ENCODE data around the gene SHOC2. TPM values are rescaled to one million over a fixed set of nuclear protein-coding genes. Genes with fewer than 3 reads are reported as not detected.

Gene SHOC2
- total RNA-seq, 1 experiment from 2014 or later: 14.3 TPM

GRCh38 chr10:110993024-110993693 is 73.8 kb downstream of the SHOC2 start:
- no peaks in the 10 kb centered on the region for H4K20me1 ChIP-seq (ENCODE audit: low read length)
- no peak overlapping the region for H3K27ac ChIP-seq (ENCODE audit: low read length)
- H3K79me2 ChIP-seq (ENCODE audit: low read length): 0 out of 2 replicates have a peak, but pooled peaks cover 2% of the 10 kb centered on the region
- peak overlapping the region; percentile 27 for H3K4me2 ChIP-seq (ENCODE audit: low read length)
- H3K36me3 ChIP-seq (ENCODE audit: low read depth, low read length): no peaks in the 10 kb centered on the region
- CTCF ChIA-PET: no interaction called here
- TF ChIP-seq EZH2phosphoT487 (IDR thresholded peaks at IDR 0.05; ENCODE audit: borderline replicate concordance, low read length): no peak
- TF ChIP-seq CTCF (conservative IDR thresholded peaks at IDR 0.05; ENCODE audit: low read depth, low read length): no peak
- TF ChIP-seq EZH2 (IDR thresholded peaks at IDR 0.05; ENCODE audit: low read length, unreplicated experiment): no peak
- intact Hi-C loops (cut with micrococcal nuclease): no loop called here
- H3K9me2 ChIP-seq (replicated peaks; ENCODE audit: low read length): no peaks in the 10 kb centered on the region
- H3K27me3 ChIP-seq (ENCODE audit: low read length): no peaks in the 10 kb centered on the region
- H3K9ac ChIP-seq (ENCODE audit: low read length): no peak overlapping the region
- no peaks in the 10 kb centered on the region for H3K9me3 ChIP-seq (ENCODE audit: low read length)
- POLR2A ChIA-PET (ENCODE audit: unreplicated experiment): interaction anchor here (0.8 kb wide), 1 partner anchor 75 kb away, joined by 3 read pairs; no protein-coding TSS in a partner anchor
- H3K4me3 ChIP-seq (ENCODE audit: low read length): no peak overlapping the region
- BruUV-seq (replicated peaks): no TSS peak
- H3F3A ChIP-seq (ENCODE audit: low read length, unreplicated experiment): no peaks in the 10 kb centered on the region
- no peak overlapping the region for H2AFZ ChIP-seq (ENCODE audit: low read length)
- peaks cover 24% of the 10 kb centered on the region for H3K4me1 ChIP-seq (ENCODE audit: insufficient read depth, low read length)
- peak; percentile 64 for DNase-seq
- ATAC-seq: peak; percentile 64; the same call in 1 of the 2 replicates

GRCh38 chr10:110994406-110995086 is 75.1 kb downstream of the SHOC2 start:
- Histone ChIP-seq H4K20me1 (ENCODE audit: low read length) (no peaks in the 10 kb centered on the region), H3K27me3 (ENCODE audit: low read length) (no peaks in the 10 kb centered on the region), H3K4me2 (ENCODE audit: low read length) (no peak overlapping the region), H3K79me2 (ENCODE audit: low read length) (0 out of 2 replicates have a peak, but pooled peaks cover 2% of the 10 kb centered on the region), H3K36me3 (ENCODE audit: low read depth, low read length) (no peaks in the 10 kb centered on the region), H3K9me3 (ENCODE audit: low read length) (no peaks in the 10 kb centered on the region), H2AFZ (ENCODE audit: low read length) (no peak overlapping the region), H3F3A (ENCODE audit: low read length, unreplicated experiment) (no peaks in the 10 kb centered on the region), H3K27ac (ENCODE audit: low read length) (no peak overlapping the region), H3K9ac (ENCODE audit: low read length) (no peak overlapping the region), H3K4me1 (ENCODE audit: insufficient read depth, low read length) (peaks cover 24% of the 10 kb centered on the region), H3K9me2 (replicated peaks; ENCODE audit: low read length) (no peaks in the 10 kb centered on the region), H3K4me3 (ENCODE audit: low read length) (no peak overlapping the region)
- BruUV-seq (replicated peaks): no TSS peak
- ChIA-PET POLR2A (ENCODE audit: unreplicated experiment) (no interaction called here), CTCF (no interaction called here)
- no peak for TF ChIP-seq EZH2 (IDR thresholded peaks at IDR 0.05; ENCODE audit: low read length, unreplicated experiment)
- no peak for TF ChIP-seq CTCF (conservative IDR thresholded peaks at IDR 0.05; ENCODE audit: low read depth, low read length)
- no peak for TF ChIP-seq EZH2phosphoT487 (IDR thresholded peaks at IDR 0.05; ENCODE audit: borderline replicate concordance, low read length)
- ATAC-seq (peak; percentile 69), DNase-seq (peak; percentile 28)
- intact Hi-C loops (cut with micrococcal nuclease): no loop called here

GRCh38 chr10:110995301-110995700 is 75.9 kb downstream of the SHOC2 start:
- DNase-seq: no peak
- Histone ChIP-seq H4K20me1 (ENCODE audit: low read length) (no peaks in the 10 kb centered on the region), H3K4me1 (ENCODE audit: insufficient read depth, low read length) (peaks cover 31% of the 10 kb centered on the region), H3K4me3 (ENCODE audit: low read length) (no peak overlapping the region), H3K27ac (ENCODE audit: low read length) (no peak overlapping the region), H3K9me2 (replicated peaks; ENCODE audit: low read length) (no peaks in the 10 kb centered on the region), H3K9ac (ENCODE audit: low read length) (no peak overlapping the region), H3K79me2 (ENCODE audit: low read length) (0 out of 2 replicates have a peak, but pooled peaks cover 2% of the 10 kb centered on the region), H3F3A (ENCODE audit: low read length, unreplicated experiment) (no peaks in the 10 kb centered on the region), H3K36me3 (ENCODE audit: low read depth, low read length) (no peaks in the 10 kb centered on the region), H2AFZ (ENCODE audit: low read length) (no peak overlapping the region), H3K4me2 (ENCODE audit: low read length) (no peak overlapping the region), H3K27me3 (ENCODE audit: low read length) (no peaks in the 10 kb centered on the region), H3K9me3 (ENCODE audit: low read length) (no peaks in the 10 kb centered on the region)
- intact Hi-C loops (cut with micrococcal nuclease): no loop called here
- no peak for TF ChIP-seq EZH2 (IDR thresholded peaks at IDR 0.05; ENCODE audit: low read length, unreplicated experiment)
- no peak for TF ChIP-seq EZH2phosphoT487 (IDR thresholded peaks at IDR 0.05; ENCODE audit: borderline replicate concordance, low read length)
- no peak for TF ChIP-seq CTCF (conservative IDR thresholded peaks at IDR 0.05; ENCODE audit: low read depth, low read length)
- ChIA-PET POLR2A (ENCODE audit: unreplicated experiment) (no interaction called here), CTCF (interaction anchor here (0.6 kb wide), 1 partner anchor 23 kb away, joined by 3 read pairs; no protein-coding TSS in a partner anchor)
- no TSS peak for BruUV-seq (replicated peaks)
- no peak for ATAC-seq

All from PC-3 (cell line).